DMS 273 (cell line): ENCODE data around the gene OR11L1.

Experiments
- DNase-seq: peaks from one replicate; lab custom pipeline; 2025; ENCODE audit not compliant: unreplicated experiment; lab: John Stamatoyannopoulos, UW

The OR11L1 gene, protein sequence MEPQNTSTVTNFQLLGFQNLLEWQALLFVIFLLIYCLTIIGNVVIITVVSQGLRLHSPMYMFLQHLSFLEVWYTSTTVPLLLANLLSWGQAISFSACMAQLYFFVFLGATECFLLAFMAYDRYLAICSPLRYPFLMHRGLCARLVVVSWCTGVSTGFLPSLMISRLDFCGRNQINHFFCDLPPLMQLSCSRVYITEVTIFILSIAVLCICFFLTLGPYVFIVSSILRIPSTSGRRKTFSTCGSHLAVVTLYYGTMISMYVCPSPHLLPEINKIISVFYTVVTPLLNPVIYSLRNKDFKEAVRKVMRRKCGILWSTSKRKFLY

DNA sequence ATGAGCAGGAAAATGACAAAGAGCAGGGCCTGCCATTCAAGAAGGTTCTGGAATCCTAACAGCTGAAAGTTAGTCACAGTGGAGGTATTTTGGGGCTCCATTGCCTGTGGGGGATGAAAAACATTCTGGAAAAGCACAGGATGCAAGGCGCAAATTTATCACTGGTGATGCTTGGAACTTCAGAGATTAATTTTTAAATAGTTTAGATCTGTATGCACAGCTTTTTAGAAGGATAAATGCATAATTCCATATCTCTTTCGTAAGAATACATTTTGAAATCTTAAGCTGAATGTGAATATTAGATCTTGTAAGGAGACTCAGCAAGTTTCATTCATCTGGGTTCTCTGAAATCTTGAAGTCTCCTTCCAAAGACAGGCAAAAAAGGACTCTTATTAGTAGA is at the start of gene OR11L1:
TSS of gene OR11L1 (minus strand) at position 101 of the 400 bp plus-strand sequence. CDS start at position 101, 0 bp downstream.
- no peak for DNase-seq

DNA sequence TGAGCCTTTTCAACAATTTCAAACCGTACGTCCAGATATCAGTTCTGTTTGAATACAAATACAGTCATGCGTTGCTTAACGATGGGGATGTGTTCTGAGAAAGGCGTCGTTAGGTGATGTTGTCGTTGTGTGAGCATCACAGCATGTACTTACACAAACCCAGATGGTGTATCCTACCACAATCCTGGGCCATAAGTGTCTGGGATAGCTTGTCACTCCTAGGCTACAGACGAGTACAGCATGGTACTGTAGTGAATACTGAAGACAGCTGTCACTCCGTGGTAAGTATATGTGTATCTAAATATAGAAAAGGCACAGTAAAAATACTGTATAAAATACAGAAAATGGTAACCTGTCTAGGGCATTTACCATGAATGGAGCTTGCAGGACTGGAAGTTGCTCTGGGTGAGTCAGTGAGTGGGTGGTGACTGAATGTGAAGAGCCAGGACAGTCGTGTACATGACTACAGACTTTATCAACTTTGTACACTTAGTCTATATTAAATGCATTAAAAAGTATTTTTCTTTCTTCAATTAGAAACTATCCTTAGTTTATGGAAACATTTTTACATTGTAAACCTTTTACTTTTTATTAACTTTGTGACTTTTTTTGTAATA is 43.2 kb upstream of the OR11L1 start:
- DNase-seq: no peak

DNA sequence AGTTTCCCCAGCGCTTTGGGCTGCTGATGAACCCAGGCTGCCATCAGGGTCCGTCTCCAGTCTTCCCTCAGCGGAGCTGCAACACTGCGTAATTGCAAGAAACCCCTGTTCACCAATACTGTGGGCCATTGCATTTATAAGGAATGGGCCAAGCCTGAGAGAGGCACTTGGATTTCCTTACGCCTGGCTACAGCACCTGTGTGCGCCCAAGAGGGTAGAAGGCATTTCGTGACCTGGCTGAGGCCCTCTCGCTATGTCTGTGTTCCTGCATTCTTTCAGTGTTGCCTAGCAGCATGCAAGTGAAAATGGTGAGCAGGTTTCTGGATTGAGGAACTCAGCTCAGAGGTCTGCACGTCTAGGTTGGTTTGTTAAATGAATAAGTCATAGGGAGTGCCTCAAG is 41.6 kb upstream of the OR11L1 start:
- DNase-seq: no peak

DNA sequence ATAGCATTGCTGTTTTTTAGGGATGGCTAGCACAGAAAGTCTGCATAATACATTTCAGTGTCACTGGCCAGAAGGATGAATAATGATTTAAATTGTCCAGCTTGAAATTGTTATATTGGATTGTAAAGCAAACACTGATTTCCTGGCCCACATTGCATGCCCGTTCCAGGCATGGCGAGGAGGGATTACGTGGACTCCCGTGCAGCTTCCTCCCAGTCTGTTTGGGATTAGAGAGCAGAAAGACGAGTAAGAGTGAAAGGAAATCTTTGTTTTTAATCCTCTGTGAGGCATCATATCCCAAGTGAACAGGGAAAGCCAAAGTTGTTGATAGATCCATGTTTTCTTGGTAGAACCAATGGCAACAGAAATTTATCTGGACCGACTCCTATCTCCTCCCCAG is 23.7 kb upstream of the OR11L1 start:
- no peak for DNase-seq

DNA sequence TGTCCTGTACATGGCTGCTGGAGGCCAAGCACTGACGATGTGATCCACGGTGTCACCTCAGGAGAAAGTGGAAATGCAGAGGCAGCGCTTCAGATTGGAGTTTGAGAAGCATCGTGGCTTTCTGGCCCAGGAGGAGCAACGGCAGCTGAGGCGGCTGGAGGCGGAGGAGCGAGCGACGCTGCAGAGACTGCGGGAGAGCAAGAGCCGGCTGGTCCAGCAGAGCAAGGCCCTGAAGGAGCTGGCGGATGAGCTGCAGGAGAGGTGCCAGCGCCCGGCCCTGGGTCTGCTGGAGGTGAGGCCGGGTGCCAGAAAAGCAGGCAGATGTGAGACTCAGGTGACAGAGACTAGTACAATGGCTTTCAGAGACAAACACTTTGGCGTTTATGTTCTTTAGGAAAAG is 22.9 kb upstream of the OR11L1 start:
- DNase-seq: no peak

DNA sequence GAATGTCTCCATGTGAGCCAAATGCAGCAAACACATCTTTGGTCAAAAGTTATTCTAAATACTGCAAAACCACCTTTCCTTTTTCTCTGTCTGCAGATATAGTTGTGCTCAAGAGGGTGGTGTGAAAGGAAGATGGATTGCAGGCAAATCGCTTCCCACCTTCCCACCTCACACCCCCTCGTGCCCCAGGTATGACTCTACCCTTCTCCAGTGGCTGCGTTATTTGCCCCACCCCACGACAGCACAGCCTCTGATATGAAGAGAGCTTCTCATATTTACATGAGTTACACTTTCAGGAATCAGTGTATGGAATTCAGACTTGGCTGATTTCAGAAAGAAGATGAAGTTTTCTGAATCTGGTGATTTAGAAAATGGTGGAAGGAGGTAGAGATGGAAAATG is 21.1 kb upstream of the OR11L1 start:
- no peak for DNase-seq

DNA sequence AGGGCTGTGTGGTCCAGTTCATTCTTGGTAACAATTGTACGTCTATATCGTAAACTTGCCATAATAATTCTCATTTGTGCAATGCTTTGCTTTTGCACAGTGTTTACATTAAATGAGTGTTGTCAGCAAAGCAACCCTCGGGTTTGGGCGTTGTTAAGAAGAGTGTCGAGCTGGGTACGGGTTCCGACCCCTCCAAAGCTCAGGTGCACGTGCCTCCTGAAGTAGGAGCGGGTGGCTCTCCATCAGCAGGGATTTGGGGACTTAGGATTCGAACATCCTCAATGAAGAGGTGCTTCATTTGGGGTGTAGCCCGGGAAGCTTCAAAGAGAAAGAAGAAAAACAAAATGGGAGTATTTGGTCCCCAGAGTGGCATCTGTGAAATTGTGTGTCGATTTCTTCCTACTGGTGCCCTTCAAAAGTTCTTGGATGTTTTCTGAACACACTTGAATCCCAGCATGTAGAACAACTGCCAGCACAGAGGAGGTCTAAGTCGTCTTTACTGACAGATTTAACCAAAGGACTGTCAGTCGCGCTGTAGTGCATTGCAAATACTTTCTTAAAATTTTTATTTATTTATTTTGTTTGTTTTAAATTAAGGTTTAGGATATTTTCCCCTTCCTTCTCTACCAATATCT is 16.4 kb upstream of the OR11L1 start:
- DNase-seq: no peak

DNA sequence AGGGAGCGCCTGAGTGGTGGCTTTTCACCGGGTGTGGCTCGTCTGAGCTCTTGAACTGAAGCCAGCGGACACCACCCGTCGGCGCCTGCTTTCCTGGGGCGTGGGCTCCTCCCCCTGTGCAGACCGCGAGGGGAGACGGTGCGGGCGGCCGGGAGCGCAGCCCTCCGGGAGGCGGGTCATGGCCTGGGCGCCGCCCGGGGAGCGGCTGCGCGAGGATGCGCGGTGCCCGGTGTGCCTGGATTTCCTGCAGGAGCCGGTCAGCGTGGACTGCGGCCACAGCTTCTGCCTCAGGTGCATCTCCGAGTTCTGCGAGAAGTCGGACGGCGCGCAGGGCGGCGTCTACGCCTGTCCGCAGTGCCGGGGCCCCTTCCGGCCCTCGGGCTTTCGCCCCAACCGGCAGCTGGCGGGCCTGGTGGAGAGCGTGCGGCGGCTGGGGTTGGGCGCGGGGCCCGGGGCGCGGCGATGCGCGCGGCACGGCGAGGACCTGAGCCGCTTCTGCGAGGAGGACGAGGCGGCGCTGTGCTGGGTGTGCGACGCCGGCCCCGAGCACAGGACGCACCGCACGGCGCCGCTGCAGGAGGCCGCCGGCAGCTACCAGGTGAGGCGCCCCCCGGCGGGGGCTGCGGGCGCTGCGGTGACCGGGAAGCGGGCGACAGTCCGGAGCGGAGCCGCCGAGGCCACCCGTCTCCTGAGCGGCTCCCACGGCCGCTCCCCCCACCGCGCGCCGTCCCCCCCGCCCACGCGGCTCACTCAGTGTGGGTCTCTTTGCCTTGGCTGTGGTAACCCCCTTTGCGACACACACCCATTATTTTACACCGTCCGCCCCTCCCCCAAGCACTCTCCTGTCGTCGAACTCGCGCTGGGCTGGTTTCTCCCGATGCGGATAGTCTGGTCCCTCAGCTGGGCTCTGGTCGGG is 15.6 kb upstream of the OR11L1 start, which contains the start of gene TRIM58:
TSS of gene TRIM58 (plus strand) at position 119 of the 916 bp plus-strand sequence. CDS start at position 179, 60 bp downstream.
- DNase-seq: no peak

DNA sequence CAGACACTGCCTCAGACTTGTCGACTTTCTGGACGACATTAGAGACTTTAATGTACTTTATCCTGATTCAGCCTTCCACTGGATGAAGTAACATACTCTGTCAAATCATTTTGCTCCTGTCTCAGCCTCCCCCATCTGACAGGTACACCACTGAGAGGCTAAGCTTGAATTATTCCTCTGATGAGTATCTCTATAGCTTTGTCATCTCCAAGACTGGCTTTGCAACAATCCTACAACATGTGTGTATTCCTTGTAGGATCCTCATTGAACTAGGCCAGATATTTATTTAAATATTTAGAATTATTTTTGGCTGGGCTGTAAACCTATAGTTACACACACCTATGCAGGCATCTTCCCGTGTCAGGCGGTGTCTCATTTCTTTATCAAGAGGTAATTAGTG is 14.2 kb upstream of the OR11L1 start:
- no peak for DNase-seq

DNA sequence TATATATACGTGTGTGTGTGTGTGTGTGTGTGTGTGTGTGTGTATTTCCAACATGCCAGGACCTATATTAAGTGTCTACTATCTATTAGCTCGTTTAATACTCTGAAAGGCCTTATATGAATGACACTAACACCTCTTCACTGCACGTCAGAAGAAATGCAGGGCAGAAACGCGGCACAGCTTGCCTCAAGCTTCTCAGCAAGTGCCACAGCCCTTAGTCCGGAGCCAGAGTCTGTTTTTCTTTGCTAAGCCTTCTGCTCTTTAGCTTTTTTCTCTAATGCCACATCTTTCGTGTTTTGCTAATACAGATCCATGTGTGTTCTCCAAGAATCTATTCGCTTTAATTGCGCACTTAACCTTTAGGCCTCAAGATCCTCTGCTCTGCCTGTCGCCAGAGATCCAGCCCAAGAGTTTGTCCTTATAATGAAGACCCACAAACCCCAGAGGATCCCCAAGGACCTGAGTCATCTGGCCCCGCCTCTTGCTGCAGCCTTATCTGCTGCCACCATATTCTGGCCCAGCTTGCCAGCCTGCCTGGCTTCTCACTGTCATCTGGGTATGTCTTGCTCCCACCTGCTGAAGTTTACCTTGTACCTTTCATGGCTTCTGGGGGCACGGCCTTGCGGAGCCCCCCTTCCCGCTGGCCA is 13.3 kb upstream of the OR11L1 start:
- DNase-seq: no peak

DNA sequence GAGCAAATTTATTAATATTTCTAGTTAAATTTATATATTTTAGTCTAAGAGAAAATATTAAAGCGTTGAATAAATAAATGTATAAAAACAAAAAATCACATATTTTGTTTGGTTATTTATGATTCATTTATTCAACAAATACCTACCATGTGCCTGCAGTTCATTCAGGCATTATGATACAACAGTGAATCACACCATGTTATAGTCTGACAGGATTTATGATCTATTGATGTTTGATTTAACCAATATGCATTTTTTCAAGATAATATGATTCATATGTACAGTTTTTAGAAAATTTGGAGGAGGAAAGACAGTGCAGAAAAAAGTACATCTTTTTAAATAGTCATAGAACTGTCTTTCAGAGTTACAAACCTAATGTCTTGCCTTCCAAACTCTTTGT is 7.9 kb upstream of the OR11L1 start:
- no peak for DNase-seq

DNA sequence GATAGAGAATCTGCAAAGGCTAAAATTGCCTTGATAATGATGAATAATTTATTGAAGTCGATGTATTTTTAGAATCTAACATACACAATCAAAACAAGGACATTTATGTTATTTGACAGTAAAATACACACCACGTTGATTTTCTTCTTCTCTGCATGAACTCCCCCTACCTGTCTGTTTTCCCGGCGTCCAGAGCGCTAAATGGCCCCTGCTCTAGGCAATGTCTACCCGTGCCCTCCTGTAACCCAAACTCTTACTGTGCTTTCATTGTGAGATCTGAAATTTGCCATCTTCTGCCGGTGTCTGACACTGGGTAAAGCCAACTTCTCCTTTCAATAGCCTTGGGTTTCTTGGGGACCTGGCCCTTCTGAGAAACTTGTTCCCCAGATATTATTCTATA is 6.7 kb upstream of the OR11L1 start:
- no peak for DNase-seq

DNA sequence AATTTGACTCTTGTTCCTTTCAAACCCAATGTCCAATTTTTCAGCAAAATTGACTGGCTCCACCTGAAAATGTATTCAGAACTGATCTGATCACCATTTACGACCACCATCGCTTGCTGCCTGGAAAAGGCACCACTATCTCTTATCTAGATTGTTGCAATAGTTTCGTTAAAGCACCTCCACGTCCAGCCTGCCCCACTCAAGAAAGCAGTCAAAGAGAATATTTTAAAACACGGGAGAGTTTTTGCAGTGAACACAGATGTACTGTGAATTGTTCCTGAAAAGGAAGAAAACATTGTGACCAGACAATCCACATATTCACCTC is 4.0 kb upstream of the OR11L1 start:
- no peak for DNase-seq

DNA sequence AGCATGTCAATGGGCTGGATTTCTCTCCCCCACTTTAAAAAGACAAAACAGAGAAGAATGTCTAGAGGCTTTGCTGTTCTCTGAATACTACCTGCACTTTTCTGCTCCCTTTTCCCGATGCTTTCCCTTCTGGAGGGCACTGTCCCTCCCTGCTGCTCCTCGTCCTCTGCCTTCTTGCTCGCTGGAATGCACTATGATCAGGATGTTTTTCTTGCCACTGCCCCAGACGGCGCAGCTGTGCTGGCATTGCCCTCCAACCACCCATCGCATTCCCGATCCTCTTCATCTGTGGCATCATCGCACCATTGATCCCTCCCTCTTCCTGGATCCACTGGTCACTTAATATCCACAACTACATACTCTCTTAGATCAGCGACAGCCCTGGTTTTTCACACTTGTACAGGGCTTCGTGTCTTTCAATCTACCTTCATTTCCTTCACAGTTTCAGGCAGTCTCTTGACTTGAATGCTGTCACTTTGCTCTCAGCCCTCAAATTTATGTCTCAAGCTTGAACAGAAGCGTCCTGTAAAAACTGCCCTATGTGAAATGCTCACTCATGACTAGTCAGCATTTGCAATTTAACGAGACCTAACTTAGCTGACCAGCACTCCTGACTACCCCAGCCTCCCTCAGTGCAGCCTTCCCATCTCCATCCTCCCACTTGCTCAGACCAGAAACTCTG is 3.5 kb upstream of the OR11L1 start:
- no peak for DNase-seq

DNA sequence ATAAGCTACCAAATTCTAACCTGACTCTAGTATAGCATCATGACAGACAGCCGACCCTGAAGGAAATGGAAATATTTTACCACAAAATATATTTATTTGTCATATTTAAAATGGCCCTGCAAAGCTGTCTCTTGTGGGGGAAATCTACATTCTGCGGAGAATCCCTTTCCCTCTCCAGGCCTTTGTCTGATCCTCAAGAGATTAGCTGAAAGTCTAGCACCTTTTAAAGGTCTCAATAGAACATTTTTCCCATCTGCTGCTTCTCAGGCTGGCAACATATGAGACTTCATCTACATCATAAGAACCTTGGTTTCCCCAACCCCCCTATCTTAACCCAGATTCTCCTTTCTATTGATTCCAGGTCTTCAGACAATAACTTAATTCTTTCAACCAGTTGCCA is 1.7 kb upstream of the OR11L1 start:
- DNase-seq: no peak

DNA sequence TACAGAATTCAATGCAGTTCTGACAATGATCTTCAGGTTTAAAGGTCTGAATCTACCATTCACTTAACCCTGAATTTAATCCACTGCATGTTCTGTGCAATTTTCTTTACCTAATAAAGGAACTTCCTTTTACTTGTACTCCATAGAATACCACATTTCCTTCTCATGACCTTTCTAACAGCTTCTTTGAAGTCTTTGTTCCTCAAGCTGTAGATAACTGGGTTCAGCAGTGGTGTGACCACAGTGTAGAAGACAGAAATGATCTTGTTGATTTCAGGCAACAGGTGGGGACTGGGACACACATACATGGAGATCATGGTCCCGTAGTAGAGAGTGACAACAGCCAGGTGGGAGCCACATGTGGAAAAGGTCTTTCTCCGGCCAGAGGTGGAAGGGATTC is 878 bp downstream of the OR11L1 start:
- DNase-seq: no peak

DNA sequence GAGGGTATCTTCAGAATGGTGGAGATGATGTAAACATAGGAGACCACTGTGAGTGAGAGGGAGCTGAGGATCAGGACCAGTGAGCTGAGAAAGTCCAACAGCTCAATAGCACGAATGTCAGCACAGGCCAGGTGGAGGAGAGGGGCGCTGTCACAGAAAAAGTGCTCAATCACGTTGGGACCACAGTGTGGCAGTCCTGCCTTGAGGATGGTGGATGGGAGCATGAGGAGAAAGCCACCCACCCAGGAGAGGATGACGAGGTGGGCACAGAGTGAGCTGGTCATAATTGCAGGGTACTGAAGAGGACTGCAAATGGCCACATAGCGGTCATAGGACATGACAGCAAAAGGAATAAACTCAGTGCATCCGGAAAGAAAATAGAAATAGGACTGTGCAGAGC is 8.1 kb downstream of the OR11L1 start:
- no peak for DNase-seq

DNA sequence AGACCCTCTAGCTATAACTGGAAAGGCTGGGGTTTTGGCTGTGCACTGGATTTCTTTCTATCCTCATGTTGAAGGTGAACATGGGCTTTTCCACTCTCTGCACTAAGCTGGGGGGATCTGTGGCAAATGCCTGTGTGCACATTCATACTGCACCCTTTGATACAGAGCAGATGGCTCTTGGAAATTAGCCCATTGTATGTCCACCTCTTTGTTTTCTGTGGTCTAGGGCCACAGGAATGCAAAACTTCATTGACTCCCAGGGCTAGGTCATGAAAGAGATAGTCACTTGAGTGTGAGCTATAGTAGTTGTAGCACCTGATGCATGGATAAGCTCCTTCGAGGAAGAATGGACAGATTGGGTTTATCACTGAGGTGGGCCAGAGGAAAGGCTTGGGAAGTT is 12.0 kb downstream of the OR11L1 start:
- DNase-seq: no peak

DNA sequence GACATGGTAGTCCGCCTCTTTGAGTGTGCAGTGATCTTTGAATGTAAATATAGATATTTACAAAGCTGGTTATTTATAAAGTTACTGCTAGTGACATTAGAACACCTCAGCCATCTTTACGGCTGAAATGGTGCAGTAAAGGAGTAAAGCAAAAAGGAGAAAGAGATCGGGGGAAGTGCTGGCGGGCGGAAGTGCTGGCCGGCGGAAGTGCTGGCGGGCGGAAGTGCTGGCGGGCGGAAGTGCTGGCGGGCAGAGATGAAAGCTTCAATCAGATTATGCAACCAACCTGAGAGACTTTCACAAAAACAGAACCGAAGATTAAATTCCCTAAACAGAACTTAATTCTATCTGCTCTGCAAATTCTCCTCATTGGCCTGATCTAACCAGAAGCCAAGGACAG is 16.3 kb downstream of the OR11L1 start:
- no peak for DNase-seq

DNA sequence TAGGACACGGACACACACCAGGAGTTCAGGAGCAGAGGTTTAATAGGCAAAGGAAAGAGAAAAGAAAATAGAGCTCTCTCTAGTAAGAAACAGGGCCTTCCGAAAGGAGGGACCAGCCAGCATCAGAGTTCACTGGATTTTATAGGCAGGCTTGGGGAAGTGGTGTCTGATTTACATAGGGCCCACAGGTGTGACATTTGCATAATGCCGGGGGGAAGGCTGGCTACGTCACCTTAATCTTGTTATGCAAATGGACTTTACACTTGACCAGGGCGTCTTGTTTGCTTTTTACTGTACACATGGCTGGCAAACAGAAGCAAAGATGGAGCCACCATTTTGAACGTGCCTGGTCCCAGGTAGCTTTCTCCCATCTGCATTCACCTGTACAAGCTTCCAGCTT is 17.7 kb downstream of the OR11L1 start, which contains the start of gene OR14A16:
TSS of gene OR14A16 (minus strand) at position 97 of the 400 bp plus-strand sequence. CDS start 8,390 bp downstream, outside the sequence.
- no peak for DNase-seq
